ENCODE data around the gene SOCS4.
"Not testable (repeated sequence)": the region's sequence is repeated elsewhere in the genome, so short reads cannot be mapped to it uniquely, and the experiment has no call there.

SOCS4 gene

DNA sequence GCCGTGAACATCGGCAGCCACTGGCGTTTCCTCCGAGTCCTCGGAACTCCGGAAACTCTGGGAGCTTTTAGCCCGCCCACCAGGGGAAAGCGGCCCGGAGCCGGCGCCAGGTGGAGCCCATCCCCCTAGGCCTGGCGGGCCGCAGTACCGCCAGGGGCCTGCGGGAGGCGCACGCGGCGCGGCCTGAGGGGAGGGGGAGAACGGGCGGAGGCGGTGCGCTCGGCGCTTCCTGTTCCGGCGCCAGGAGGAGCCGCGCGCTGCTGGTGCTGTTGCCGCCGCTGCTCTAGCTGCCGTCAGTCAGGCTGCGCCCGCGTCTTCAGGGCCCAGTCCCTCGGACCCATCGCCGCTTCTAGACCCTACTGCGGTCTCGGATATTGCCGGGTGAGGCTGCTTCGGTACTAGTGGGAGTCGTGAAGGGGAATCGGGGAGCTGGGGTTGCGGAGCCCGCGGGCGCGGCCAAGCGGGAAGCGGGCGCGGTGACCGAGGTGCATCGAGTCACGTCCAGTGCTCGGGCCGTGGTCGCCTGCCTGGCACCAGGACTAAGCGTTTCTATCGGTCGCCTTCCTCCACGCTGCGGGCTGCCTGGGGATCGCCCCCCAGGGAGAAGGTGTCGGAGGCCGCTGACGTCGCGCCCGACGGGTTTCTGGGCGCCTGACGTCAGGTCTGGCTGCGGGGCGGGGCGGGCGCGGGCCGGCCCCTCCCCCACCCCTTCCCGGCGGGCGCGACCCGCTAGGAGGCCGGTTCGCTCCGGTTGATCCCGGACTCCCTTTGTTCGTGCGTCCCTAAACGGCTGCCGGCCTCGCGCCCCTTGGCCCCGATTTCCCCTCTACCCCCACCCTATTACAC is 24.6 kb downstream of the SOCS4 start, which contains the start of gene MAPK1IP1L:
Gene MAPK1IP1L (plus strand): TSS at position 225 of the 846 bp plus-strand sequence. CDS start 10,037 bp downstream, outside the sequence.
- intact Hi-C loops (cut with DNase I) = loop anchor here (1.0 to 10.0 kb wide), 2 partner anchors 24 to 533 kb away; partner anchors contain the start of genes KTN1, SOCS4 and WDHD1
- DNase-seq = peak; percentile 81 to 98 (median 88)

DNA sequence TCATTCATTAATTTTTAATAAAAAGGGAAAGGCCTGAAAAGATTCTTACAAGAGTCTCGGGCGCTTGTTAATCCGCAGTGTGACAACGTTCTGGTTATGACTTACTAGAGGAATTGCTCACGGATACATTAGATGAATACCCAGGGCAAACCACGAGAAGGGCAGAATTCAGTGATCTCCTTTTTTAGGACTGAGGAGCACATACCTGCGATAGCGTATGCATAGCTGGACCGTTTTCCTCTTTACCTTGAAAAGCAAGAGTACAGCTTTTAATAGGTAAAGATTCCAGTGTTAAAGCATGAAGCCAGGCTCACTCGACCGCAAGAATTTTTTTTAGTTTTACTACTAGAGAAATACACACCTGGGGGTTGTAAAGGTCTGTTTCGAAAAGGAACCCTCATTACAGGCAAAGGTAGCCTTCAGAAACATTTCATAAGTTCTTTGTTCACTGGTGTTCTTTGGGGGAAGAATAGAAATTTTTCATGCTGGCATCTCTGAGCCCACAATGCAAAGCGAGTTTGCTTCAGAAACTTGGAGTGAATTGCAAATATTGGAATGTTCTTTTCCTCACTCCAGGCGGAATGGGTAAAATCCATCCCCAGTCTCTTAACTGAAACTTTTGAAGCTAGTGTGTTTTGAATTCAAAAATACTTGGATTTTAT is 25.4 kb downstream of the SOCS4 start:
- DNase-seq = no peak
- intact Hi-C loops (cut with DNase I) = loop anchor here (10.0 kb wide), 1 partner anchor 532 kb away; the partner anchor contains the start of gene KTN1

DNA sequence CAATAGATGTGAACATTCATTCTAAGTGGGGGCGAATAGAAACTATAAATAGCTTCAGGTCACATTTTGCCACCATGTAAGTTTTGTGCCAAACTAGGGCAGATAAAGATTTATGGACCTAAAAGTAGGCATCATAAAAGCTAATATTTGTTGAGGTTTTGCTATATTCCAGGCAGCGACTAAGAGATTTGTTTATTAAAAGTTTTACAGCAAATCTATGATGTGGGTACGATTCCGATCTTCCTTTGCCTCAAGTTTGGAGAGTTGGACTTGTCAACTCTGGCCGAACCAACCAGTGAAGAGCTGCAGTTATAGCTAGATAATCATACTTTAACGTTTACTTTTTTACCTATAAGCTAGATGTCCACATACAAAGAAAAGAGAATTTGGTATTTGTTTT is 26.0 kb downstream of the SOCS4 start:
- DNase-seq = no peak
- intact Hi-C loops (cut with DNase I) = loop anchor here (10.0 kb wide), 1 partner anchor 532 kb away; the partner anchor contains the start of gene KTN1

DNA sequence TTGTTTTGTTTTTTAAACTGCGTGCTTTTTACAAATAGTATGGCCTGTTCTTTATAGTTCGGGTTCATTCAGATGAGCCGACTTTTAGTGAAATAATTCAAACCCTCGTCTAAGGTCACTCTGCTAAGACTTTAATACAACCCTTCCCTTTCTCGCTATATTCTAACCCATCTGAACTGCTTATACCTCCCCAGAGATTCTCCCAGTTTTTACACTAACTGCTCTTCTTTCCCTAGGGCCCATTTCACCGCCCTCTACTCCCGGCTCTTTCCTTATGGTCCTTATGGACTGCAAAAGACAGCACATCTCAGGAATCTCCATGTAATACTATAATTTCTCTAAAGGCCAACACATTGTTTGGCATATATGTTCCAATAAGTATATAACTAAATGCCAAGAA is 26.5 kb downstream of the SOCS4 start:
- no peak for DNase-seq
- intact Hi-C loops (cut with DNase I) = loop anchor here (10.0 kb wide), 1 partner anchor 531 kb away; the partner anchor contains the start of gene KTN1

DNA sequence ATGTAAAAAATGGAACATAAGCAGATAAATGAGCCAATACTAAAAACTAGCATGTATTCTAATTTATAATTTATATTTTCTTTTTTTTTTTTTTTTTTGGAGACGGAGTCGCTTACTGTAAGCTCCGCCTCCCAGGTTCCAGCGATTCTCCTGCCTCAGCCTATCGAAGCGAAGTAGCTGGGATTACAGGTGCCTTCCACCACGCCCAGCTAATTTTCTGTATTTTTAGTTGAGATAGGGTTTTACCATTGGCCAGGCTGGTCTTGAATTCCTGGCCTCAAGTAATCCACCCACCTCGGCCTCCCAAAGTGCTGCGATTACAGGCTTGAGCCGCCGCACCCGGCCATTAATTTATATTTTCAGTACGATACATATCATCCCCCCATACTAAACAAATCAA is 27.1 kb downstream of the SOCS4 start:
- intact Hi-C loops (cut with DNase I) = loop anchor here (10.0 kb wide), 1 partner anchor 531 kb away; the partner anchor contains the start of gene KTN1
- no peak for DNase-seq

DNA sequence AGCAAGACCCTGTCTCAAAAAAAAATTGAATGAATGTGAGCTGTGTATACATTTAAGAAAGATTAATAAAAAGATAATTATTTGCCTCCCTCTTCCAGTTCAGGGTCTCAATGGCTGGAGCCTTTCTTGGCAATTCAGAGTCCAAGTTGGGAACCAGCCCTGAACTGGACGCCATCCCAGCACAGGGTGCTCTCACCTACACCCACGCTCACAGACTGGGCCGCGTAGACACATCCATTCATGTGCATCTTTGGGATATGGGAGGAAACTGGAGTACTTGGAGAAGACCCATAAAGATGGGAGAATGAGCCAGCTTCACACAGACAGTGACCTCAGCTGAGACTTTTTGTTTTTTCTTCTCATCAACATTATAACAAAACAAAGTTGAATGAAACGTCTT is 30.9 kb downstream of the SOCS4 start:
- intact Hi-C loops (cut with DNase I) = loop anchor here (10.0 kb wide), 1 partner anchor 527 kb away; the partner anchor contains the start of gene KTN1

DNA sequence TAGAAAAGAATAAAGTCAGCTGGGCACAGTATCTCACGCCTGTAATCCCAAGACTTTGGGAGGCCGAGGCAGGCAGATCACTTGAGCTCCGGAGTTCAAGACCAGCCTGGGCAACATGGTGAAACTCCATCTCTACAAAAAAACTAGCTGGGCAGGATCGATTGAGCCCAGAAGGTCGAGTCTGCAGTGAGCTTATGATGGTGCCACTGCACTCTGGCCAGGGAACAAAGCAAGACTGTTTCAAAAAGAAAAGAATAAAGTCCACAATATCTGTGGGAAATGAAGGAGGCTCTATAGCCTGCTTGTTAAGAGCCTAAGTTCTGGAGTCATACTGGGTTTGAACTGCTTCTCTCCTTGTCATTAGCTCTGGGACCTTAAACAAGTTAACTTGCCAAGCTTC is 32.3 kb downstream of the SOCS4 start:
- intact Hi-C loops (cut with DNase I) = loop anchor here (10.0 kb wide), 1 partner anchor 525 kb away; the partner anchor contains the start of gene KTN1
- no peak for DNase-seq

More for the DNA sequence above, 30.9 kb downstream of the SOCS4 start:
- no peak for DNase-seq

DNA sequence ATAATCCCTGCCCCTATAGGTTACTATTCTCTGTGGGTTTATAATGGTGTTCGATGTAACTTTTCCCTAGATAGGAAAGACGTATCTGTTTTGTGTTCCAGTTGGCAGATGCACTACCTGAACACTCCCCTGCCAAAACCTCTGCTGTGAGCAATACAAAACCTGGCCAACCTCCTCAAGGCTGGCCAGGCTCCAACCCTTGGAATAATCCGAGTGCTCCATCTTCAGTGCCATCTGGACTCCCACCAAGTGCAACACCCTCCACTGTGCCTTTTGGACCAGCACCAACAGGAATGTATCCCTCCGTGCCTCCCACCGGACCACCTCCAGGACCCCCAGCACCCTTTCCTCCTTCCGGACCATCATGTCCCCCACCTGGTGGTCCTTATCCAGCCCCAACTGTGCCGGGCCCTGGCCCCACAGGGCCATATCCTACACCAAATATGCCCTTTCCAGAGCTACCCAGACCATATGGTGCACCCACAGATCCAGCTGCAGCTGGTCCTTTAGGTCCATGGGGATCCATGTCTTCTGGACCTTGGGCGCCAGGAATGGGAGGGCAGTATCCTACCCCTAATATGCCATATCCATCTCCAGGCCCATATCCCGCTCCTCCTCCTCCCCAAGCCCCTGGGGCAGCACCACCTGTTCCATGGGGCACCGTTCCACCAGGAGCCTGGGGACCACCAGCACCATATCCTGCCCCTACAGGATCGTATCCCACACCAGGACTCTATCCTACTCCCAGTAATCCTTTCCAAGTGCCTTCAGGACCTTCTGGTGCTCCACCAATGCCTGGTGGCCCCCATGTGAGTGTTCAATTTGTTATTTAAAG is 35.7 kb downstream of the SOCS4 start:
- intact Hi-C loops (cut with DNase I) = no loop called here
- DNase-seq = no peak

DNA sequence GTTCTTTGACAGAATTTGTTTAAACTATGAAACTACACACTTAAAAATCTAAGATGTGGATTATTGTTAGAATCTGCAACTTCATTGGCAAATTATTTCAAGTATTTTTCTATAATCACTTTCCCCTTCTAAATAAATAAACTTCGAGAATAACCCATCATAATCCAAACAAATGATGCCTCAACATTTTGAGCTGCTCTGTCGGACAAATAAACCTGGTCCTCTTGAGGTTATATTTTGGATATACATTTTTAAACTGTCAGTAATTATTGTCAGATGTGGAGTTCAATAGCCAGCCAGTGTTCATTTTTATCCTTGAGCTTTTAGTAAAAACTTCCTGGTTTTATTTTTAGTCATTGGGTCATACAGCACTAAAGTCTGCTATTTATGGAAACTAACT is 37.9 kb downstream of the SOCS4 start:
- intact Hi-C loops (cut with DNase I); DNase-seq: not testable (repeated sequence)

DNA sequence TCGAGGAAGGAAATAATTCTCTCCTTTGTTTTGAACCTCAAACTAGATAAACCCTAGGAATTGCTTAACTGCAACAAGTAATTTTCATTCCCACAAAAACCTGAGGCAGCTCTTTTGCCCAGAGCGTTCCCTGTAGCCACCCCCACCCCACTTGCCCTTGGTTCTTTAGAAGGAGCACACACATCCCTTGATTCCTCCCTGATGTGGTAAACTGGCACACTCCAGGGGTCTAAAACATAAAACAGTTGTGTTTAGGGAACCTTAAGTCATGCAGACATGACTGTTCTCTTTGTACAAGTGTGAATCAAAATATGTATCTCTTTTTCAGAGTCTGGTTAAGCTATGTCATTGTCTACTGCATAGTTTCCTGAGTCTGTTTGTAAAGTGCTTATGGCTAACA is 38.4 kb downstream of the SOCS4 start:
- no peak for DNase-seq

DNA sequence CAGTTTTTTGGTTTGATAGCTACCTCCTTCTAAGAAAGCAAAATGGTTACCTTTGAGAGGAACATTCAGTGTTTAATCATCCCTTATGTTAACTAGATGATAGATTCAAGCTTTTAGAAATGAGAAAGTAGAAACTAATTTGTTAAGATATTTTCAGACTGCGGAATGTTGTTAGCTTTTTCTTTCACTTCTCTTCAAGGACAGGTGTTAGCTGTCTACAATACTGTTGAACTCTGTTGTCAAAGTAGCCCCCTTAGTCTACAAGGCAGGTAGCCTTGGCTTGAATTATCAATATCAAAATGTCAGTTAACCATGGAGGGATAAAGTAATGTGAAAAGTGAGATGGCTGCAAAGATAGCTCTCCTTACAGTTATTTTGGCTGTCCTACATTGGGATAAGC is 39.2 kb downstream of the SOCS4 start:
- intact Hi-C loops (cut with DNase I) = no loop called here
- DNase-seq = no peak

More for the DNA sequence above, 38.4 kb downstream of the SOCS4 start:
- intact Hi-C loops (cut with DNase I) = no loop called here

DNA sequence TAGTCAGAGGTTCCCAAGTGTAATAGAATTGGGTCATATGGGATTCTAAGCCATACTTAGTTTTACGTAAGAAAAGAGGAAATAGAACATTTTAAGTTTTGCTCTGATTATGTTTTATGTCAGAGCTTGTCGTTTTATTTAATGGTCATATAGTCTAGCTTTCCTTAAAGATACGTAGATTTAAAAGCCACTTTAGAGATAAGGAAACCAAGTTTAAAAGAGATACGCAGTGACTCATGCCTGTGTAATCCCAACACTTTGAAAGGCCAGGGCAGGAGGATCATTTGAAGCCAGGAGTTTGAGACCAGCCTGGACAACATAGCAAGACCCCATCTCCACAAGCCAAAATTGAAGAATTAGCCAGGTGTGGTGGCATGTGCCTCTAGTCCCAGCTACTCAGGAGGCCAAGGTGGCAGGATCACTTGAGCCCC is 44.0 kb downstream of the SOCS4 start:
- intact Hi-C loops (cut with DNase I) = no loop called here
- DNase-seq = no peak

DNA sequence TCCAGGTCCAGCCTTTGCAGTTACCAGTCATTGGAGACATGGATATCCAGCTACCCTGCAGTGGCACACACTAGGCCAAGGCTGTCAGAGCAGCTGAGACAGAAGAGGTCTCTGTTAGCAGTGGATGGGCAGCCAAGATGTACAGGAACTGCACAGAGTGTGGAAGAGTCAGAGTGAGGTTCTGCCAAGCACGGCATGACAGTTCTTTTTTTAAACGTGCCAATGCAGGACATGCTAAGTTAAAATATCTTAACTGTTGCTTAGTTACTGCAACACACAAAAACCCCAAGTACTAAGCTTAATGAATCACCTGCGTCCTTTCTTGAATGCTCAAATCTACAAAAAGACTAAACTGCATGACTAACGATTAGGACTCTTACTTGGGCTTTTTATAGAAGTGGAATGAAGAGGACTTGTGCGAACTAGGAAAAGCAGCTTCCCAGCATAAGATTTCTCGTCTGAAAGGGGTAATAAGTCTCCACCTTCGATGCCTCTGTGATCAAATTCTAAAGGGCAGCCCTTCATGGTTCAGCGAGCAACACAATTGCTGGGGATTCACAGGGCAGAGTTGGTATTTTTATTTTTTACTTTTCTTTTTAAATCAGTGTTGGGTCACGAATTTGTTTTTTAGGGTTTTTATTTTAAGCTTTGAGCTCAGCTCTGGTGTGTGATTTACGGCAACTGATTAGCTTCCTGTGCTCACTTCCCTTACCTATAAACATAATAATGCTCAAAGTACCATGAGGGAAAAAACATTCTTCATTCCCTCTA is 45.0 kb downstream of the SOCS4 start:
- peak in 7 of 10 donors; percentile 37 to 89 (median 47) for DNase-seq
- intact Hi-C loops (cut with DNase I) = no loop called here

DNA sequence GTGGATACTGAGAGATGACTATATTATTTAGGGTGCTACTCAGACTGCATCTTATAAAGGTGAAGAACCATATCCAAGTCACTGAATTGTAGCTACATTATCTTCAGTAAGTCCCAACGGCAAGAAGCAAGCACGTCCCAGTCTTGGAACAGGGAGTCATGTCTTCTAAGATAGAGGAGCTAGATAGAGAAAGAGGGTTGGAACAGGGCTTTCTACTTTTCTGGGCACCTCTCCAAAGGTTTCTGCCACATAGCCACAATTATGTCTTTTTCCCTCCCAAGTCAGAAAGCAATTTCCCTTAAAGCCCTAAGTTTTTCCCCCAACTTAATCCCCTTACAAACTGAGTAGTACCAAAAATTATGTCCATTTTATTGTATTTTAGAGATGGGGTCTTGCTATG is 46.8 kb downstream of the SOCS4 start:
- intact Hi-C loops (cut with DNase I) = no loop called here
- no peak for DNase-seq

DNA sequence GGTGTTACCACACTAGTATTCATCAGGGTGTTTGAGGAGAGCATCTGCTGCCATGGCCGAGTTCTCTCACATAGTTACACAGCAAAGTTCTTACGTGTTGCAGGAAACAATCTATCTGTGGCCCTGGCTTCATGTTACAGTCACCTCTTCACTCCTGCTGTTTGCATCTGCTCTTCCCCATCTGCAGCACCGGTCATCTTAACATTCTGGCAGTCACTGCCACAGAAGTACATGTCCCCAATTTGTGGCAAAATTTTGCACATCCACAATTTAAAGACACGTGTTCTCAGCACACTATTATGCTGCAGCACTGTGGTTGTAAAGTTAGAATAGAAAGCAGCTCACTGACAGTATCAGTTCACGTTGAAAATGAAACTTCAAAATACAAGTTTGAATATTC is 47.6 kb downstream of the SOCS4 start:
- intact Hi-C loops (cut with DNase I) = no loop called here
- DNase-seq = no peak

DNA sequence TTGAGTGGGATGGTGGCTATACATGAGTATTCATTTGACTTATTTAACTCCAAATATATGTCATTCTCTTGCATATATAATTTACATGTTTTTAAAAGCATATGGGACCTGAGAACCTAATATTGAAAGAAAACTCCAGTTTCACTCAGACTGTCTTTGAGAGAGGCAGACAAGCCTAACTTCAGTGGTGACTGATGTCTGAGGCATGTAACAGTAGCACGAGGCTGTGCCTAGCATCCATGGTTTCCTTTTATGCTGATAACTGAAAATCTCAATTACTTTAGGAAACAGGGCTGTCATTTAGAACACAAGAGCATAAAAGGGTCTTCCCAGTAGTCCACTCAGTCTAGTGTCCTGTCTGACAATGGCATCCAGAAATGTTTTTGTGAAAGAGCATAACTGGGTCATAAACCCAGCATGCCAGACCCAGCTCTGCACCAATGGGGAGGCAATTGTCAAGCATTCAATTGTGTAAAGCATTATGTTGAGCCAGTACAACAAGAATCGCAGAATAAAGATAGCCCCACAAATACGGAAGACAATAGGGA is 48.7 kb downstream of the SOCS4 start:
- intact Hi-C loops (cut with DNase I) = no loop called here
- no peak for DNase-seq

DNA sequence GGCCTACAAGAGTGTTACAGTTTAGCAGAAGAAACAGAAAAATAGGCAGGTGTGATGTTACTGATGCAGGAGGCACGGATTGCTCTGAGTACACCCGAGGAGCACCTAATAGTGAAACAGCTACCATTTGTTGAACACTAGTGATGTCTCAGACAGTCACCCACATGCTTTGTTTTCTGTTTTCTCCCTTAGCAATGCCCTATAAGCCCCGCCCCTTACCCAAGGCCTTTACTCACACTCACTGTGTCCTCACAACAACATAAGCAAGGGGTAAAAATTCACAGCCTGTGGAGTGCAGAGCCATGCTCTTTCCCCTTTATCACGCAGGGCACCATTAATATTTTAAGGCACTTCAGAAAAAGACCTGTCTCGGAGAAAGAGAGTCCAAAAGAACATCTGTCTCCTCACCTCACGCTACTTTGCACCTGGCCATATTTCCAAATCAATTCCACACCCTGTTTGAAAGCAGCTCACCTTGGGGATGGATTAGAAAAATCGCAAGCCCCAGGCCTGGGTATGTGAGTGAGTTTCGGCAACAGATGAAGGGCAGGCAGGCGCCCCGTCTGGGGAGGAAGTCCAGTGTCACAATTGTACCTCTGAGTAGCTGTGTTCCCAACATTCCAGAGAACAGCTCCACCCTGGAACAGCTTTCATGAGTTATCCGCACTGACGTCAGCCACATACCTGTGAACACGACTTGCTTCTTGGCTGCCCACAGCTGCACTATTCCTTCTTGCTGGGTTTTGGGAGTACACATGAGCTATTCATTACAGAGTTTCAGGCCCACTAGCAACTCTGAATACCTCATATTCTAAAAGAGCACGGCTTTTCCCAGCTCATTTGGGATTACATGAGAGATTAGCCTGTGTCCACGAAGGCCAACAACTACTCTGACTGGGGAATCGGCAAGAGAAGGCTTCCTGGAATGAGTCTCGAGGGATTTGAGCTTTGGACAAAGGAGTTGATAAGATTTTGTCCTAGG is 50.4 kb downstream of the SOCS4 start:
- intact Hi-C loops (cut with DNase I) = no loop called here

DNA sequence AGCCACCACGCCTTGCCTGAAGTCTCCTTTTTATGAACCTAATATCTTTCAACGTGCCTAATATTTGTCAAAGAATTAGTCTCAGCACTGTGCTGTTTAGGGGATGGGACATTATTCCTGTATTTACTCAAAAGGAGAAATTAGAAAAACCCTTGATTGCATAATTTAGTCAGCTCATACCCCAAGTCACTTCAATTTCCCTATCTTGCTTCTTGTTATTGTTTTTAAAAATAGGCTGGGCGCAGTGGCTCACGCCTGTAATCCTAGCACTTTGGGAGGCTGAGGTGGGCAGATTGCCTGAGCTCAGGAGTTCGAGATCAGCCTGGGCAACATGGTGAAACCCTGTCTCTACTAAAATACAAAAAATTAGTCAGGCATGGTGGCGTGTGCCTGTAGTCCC is 52.9 kb downstream of the SOCS4 start:
- DNase-seq; intact Hi-C loops (cut with DNase I): not testable (repeated sequence)

More for the DNA sequence above, 50.4 kb downstream of the SOCS4 start:
- no peak for DNase-seq

Data from posterior cingulate gyrus (tissue), 11 donors.